Epithelial cell of proximal tubule (primary cell): ENCODE measurements around the gene VEGFB. TPM values are rescaled to one million over a fixed set of nuclear protein-coding genes. Genes with fewer than 3 reads are reported as not detected.

Source experiments
- DNase-seq: peaks from one replicate; pipeline ENCODE4 v3.0.0-alpha.2; 2011; ENCODE audit warnings: low read depth
- H3K4me3 ChIP-seq: 2 replicates; pipeline ENCODE4 v1.5.1; 2011; ENCODE audit warnings: low read depth, mild to moderate bottlenecking, low read length
- CTCF ChIP-seq: conservative IDR thresholded peaks from 2 replicates; pipeline ENCODE4 v1.5.1; 2012; ENCODE audit warnings: low read depth, mild to moderate bottlenecking, low read length
- total RNA-seq: library from RNA; depleted of rRNA; stranded (reverse); fragments of >200 nt; gene quantifications from 2 replicates; pipeline ENCODE4 v1.2.3, GENCODE V29; 2015

VEGFB gene
- total RNA-seq, 1 donor from 2014 or later = 15.6 TPM

DNA sequence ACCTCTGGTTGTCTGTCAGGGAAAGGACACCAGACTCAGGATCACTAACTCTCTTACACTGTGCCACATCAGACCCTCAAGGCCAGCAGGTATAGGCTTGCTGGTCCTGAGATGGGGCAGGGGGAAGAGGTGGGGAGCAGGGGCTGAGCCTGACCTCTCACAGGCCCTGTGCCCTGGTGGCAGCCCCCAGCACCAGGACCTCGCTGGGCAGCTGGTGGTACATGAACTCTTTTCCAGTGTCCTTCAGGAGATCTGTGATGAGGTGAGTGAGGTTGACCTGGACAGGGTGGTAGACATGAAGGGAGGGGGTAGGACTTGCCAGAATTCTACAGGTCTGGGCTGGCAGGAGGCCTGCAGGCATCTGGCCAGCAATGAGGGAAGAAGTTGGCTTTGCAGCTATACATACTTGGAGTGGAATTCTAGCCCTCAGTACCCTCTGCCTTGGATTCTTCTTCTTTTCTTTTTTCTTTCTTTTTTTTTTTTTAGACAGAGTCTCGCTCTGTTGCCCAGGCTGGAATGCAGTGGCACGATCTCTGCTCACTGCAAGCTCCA lies 6.9 kb upstream of the VEGFB start:
- no peak for DNase-seq
- no peak for TF ChIP-seq CTCF
- H3K4me3 ChIP-seq = peak overlapping the region; percentile 100

DNA sequence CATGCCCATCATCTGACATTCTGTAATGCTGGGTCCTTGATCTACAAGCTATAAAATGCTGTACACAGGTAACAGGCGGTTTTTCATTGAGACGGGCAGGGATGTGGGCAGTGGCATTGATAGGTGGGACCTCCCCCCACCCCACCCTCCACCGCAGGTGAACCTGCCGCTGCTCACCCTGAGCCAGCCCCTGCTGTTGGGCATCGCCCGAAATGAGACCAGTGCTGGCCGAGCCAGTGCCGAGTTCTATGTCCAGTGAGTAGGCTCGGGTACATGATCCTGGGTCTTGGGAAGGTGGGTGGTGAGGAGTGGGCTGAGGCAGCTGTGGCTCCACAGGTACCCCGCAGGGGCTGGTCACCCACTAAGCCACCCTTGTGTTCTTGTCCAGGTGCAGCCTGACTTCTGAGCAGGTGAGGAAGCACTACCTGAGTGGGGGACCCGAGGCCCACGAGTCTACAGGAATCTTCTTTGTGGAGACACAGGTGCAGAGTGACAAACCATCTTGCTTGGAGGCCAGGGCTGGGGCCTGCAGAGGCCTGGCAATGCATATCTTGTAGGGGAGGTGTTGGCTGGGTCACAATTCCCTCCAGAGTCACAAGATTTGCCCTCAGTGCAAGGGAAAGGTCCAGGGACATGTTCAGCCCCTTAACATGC lies 5.2 kb upstream of the VEGFB start:
- no peak for DNase-seq
- TF ChIP-seq CTCF = no peak
- no peak overlapping the region for H3K4me3 ChIP-seq

DNA sequence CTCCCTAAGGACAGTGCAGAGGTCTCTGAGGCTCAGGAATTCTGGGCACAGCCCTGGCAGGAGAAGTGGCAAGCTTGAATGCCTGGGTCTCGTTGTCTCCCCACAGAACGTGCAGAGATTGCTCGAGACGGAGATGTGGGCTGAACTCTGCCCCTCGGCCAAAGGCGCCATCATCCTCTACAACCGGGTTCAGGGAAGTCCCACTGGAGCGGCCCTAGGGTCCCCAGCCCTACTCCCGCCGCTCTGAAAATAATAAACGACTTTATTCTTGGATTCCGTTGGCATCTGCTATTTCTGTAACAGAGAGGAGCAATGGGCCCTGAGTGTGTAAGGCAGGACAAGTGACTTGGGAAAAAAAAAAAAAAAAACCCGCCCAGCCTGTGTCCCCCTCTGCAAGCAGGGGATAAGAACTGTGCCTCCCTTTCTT lies 4.6 kb upstream of the VEGFB start:
- DNase-seq = no peak
- peak overlapping the region; percentile 85 for H3K4me3 ChIP-seq
- no peak for TF ChIP-seq CTCF

- peak within 1 kb of the TSS; percentile 85 for H3K4me3 ChIP-seq
- no peak for TF ChIP-seq CTCF
- DNase-seq = no peak
These were observed 4.0 kb upstream of the VEGFB start, which contains the start of gene DNAJC4 for GRCh38 chr11:64230171-64230984. DNAJC4 (plus strand) TSS chr11:64230548; CDS start chr11:64230855, 307 bp downstream.

DNA sequence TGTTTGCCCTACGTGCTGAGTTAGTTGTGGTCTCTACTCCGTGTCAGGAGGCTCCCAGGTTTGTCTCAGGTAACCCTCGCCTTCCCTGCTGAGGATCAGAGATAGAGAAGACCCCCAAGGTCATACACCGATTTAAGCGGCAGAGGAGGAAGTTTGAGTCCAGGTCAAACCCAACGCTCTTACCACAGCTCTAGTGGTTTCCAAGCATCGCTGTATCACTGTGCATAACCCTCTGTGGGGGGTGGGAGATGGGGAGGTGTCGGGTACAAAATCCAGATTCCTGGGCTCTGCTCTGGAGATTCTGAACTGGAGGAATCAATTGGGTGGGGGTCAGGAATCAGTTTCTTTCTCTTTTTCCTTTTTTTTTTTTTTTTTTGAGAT lies 3.4 kb upstream of the VEGFB start:
- H3K4me3 ChIP-seq = peak overlapping the region; percentile 85
- DNase-seq = no peak
- no peak for TF ChIP-seq CTCF

GRCh38 chr11:64231546-64231945 lies 2.8 kb upstream of the VEGFB start:
- TF ChIP-seq CTCF = no peak
- peak overlapping the region; percentile 2 for H3K4me3 ChIP-seq
- DNase-seq = no peak
